Neural crest cell (in vitro differentiated cells): ENCODE measurements around the gene CTSH. TPM values are rescaled to one million over a fixed set of nuclear protein-coding genes. Genes with fewer than 3 reads are reported as not detected.
"Not testable (repeated sequence)": the region's sequence is repeated elsewhere in the genome, so short reads cannot be mapped to it uniquely, and the experiment has no call there.

Source experiments
- DNase-seq: peaks from one replicate; pipeline ENCODE4 v3.0.0; 2021; ENCODE audit warnings: low read depth, mixed read lengths, low spot score
- H3K27ac Mint-ChIP-seq: one replicate; pipeline ENCODE4 v1.8.0; 2021; ENCODE audit warnings: mild to moderate bottlenecking, mixed read lengths; ENCODE audit not compliant: unreplicated experiment
- H3K27me3 Mint-ChIP-seq: 2 replicates; pipeline ENCODE4 v1.8.0; 2021; ENCODE audit warnings: low read depth, mild to moderate bottlenecking, mixed read lengths
- H3K36me3 Mint-ChIP-seq: 2 replicates; pipeline ENCODE4 v1.8.0; 2021; ENCODE audit warnings: low read depth, mild to moderate bottlenecking, mixed read lengths
- H3K4me1 Mint-ChIP-seq: 2 replicates; pipeline ENCODE4 v1.8.0; 2021; ENCODE audit warnings: mixed read lengths
- H3K4me3 Mint-ChIP-seq: one replicate; pipeline ENCODE4 v1.8.0; 2021; ENCODE audit warnings: mild to moderate bottlenecking, mixed read lengths
- H3K9me3 Mint-ChIP-seq: 2 replicates; pipeline ENCODE4 v1.8.0; 2021; ENCODE audit warnings: mixed read lengths
- CTCF ChIP-seq: fragments of 200-600 bp; sonication (generic); conservative IDR thresholded peaks from 2 replicates; pipeline ENCODE4 v1.5.0; 2021; ENCODE audit warnings: antibody characterized with exemption, mild to moderate bottlenecking
- total RNA-seq: library from RNA; stranded (reverse); gene quantifications from 2 replicates; pipeline ENCODE4 v1.2.1, GENCODE V29; 2021

The CTSH gene
- total RNA-seq, 1 donor from 2014 or later: 7.3 TPM

DNA sequence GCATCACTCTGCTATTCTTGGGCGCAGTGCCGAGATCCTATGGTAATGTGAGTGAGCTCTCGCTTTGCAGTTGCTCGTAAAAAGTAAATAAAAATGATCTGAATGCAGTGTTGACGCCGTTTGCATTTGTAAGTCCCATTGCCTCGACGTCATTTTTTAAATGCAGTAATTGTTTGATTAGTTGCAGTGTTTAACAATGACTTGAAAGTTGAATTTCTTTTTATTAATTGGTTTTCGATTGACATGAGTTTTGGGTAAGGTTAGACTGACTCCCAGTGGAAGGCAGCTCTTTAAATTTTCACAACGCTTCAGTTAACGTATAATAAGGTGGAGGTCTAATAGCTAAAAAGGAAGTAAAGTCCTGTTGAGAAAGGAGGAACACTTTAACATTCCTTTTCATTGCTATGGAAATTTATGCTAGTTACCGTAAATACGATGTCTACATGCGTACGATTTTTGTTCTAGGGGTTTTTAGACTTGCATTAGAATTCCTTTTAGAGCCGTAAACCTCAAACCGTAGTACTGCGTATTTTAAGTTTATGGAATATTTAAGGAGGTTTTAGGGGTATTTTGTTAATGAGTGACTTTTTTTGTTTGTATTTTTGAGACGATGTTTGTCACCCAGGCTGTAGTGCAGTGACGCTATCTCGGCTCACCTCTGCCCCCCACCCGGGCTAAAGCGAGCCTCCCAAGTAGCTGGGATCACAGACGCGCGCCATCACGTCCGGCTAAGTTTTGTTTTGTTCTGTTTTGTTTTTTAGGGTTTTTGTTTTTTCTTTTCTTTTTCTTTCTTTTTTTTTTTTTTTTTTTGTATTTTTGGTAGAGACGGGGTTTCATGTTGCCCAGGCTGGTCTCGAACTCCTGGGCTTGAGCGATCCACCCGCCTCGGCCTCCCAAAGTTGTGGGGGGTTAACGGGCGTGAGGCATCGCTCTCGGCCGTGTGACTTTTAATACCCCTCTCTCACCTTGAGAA, 70.8 kb downstream of the CTSH start:
- Mint-ChIP-seq H3K9me3 (no peaks in the 10 kb centered on the region), H3K27ac (peak overlapping the region; percentile 100), H3K27me3 (peaks cover 7% of the 10 kb centered on the region), H3K4me3 (peak overlapping the region; percentile 100), H3K36me3 (peaks cover 4% of the 10 kb centered on the region), H3K4me1 (peaks cover 63% of the 10 kb centered on the region)
- no peak for DNase-seq
- TF ChIP-seq CTCF: peak; percentile 1

DNA sequence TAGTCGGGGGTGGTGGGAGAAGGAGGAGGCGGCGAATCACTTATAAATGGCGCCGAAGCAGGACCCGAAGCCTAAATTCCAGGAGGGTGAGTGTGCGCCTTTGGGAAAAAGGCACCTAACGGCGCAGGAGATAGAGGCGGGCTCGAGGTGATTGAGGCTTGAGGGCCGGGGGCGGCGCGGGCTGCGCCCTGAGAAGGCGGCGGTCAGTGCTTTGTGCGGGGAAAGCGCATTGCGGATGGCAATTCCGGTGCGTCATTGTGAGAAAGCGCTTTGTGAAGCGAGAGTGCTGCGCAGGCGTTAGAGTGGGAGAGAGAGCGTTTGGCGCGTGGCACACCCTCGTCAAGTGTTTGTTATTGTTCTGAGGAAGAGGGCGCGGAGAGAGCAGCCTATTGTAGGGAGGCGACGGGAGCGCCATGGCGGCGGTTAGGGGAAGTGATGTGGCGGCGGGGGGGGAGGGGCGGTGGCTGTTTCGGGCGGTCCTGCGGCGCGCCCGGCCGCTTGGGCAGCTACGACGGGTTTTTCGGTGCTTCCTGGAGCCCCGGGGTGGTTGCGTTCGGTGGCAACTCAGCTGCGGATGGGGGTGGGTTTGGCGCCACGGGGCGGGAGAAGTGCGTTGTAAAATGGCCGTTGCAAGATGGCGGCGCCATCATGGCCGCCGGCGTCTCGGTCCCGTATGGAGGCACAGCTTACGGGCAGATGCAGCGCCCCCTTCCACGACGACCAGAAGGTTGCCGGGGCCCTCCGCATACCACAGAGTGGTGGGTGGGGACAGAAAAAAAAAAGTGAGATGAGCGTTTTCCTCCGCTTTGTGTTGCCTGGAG, 71.7 kb downstream of the CTSH start:
- H3K27ac Mint-ChIP-seq: peak overlapping the region; percentile 100
- peaks cover 59% of the 10 kb centered on the region for H3K4me1 Mint-ChIP-seq
- TF ChIP-seq CTCF: peak; percentile 58
- DNase-seq: peak; percentile 88
- H3K9me3 Mint-ChIP-seq: no peaks in the 10 kb centered on the region
- H3K36me3 Mint-ChIP-seq: peaks cover 4% of the 10 kb centered on the region
- peaks cover 7% of the 10 kb centered on the region for H3K27me3 Mint-ChIP-seq
- peak overlapping the region; percentile 100 for H3K4me3 Mint-ChIP-seq

DNA sequence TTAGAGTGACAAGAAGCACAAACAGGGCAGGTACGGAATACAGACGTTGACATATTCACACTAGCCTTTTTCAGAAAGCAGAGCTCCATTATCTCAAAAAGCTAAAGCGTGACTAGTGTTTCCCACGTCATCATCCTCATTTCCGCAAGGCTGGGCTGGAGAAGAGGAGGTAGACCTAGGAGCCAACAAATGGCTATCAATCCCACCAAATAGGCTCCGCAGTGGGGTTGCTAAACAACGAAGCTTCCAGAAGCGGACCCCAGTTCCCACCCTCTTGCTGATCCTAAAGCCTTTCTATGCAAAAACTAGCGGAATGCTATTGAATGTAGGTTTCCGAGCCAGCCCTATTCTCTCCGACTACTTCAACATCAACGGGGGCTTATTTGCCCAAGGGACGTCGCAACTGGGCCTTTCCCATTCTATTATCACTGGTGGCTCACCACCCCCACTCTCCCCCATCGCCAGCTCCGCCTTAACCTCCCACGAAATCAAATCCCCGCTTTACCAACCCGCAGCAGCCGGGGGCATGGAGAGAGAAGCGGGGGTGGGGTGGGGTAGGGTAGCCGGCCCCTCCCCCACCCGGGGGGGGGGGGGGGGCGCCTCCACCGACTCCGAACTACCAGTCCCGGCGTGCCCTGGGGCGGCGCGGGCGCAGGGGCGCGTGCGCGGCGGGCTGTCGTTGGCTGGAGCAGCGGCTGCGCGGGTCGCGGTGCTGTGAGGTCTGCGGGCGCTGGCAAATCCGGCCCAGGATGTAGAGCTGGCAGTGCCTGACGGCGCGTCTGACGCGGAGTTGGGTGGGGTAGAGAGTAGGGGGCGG, 72.5 kb downstream of the CTSH start, which contains the start of gene MORF4L1:
Gene MORF4L1, plus strand, starts transcription at position 736 of the 817 bp plus-strand sequence. CDS start 128 bp downstream, outside the sequence.
- peak within 1 kb of the TSS; percentile 100 for H3K4me3 Mint-ChIP-seq
- no peak for TF ChIP-seq CTCF
- H3K9me3 Mint-ChIP-seq: no peaks in the 10 kb centered on the region
- H3K36me3 Mint-ChIP-seq: peaks cover 4% of the 10 kb centered on the region
- H3K27ac Mint-ChIP-seq: peak within 1 kb of the TSS; percentile 100
- peak; percentile 95 for DNase-seq
- peaks cover 7% of the 10 kb centered on the region for H3K27me3 Mint-ChIP-seq
- H3K4me1 Mint-ChIP-seq: peaks cover 51% of the 10 kb centered on the region

GRCh38 chr15:78871483-78872127, 73.2 kb downstream of the CTSH start:
- not testable (repeated sequence) for H3K36me3 Mint-ChIP-seq, H3K27me3 Mint-ChIP-seq, DNase-seq, H3K9me3 Mint-ChIP-seq
- Mint-ChIP-seq H3K27ac (peak overlapping the region; percentile 98), H3K4me1 (peaks cover 47% of the 10 kb centered on the region), H3K4me3 (peak overlapping the region; percentile 100)

Other genes with a start within 250 kb of the CTSH start
- gene ADAMTS7, start 133.6 kb downstream of the CTSH start, total RNA-seq: 62.9 and 68.2 TPM in 2 replicates
- 472 and 478 TPM in 2 replicates for gene MORF4L1, start 72.2 kb downstream of the CTSH start, total RNA-seq
- 0.16 and 0.55 TPM in 2 replicates for gene RASGRF1, start 145.7 kb upstream of the CTSH start, total RNA-seq